H1 (cell line): ENCODE measurements around the gene PDIA5. TPM values are rescaled to one million over a fixed set of nuclear protein-coding genes. Genes with fewer than 3 reads are reported as not detected.

Source experiments
- CTCF ChIA-PET: fragments of 300-600 bp; sonication (Branson Sonifier 250); formaldehyde crosslinking; loops from one replicate; lab custom pipeline; 2021; ENCODE audit not compliant: partially characterized antibody; lab: Charles Lee
- POLR2A ChIA-PET: fragments of 300-600 bp; sonication (Branson Sonifier 250); formaldehyde crosslinking; loops from one replicate; lab custom pipeline; 2021; ENCODE audit warnings: inconsistent platforms; ENCODE audit not compliant: partially characterized antibody; lab: Charles Lee
- DNase-seq, 2 experiments: peaks; one replicate each; pipeline versions ENCODE4 v3.0.0 to v3.0.0-alpha.2; 2010 to 2022; ENCODE audit warnings: low spot score in 2 of 2, low read depth in 1 of 2, mixed read lengths in 1 of 2
- FAIRE-seq: peaks from 2 replicates; lab custom pipeline; 2011; peaks lifted over from hg19 to GRCh38; lab: Jason Lieb, UNC
- H2AFZ ChIP-seq: 2 replicates; pipeline ENCODE4 v1.8.1; 2012; ENCODE audit warnings: low read length, inconsistent platforms
- H2AK5ac ChIP-seq: 2 replicates; pipeline ENCODE4 v1.6.1; 2013; ENCODE audit warnings: low read depth, low read length
- H2BK120ac ChIP-seq: replicated peaks from 2 replicates; pipeline ENCODE3; 2013; ENCODE audit warnings: low read depth, low read length, inconsistent platforms
- H2BK12ac ChIP-seq: 2 replicates; pipeline ENCODE4 v1.6.1; 2013; ENCODE audit warnings: low read depth, low read length
- H2BK15ac ChIP-seq: 2 replicates; pipeline ENCODE4 v1.6.1; 2013; ENCODE audit warnings: low read length
- H2BK20ac ChIP-seq: 2 replicates; pipeline ENCODE4 v1.6.1; 2013; ENCODE audit warnings: low read length
- H2BK5ac ChIP-seq: 2 replicates; pipeline ENCODE4 v1.6.1; 2013; ENCODE audit warnings: low read depth, low read length
- H3K14ac ChIP-seq: 2 replicates; pipeline ENCODE4 v1.6.1; 2013; ENCODE audit warnings: inconsistent platforms; ENCODE audit not compliant: insufficient read length
- H3K18ac ChIP-seq: 2 replicates; pipeline ENCODE4 v1.6.1; 2013; ENCODE audit warnings: low read length; ENCODE audit errors: extremely low read depth
- H3K23ac ChIP-seq: 2 replicates; pipeline ENCODE4 v1.6.1; 2013; ENCODE audit warnings: inconsistent platforms; ENCODE audit not compliant: insufficient read length
- H3K23me2 ChIP-seq: 2 replicates; pipeline ENCODE4 v1.6.1; 2013; ENCODE audit warnings: low read depth, low read length
- H3K27ac ChIP-seq: 2 replicates; pipeline ENCODE4 v1.6.1; 2011; ENCODE audit warnings: low read depth, low read length, inconsistent platforms
- H3K27me3 ChIP-seq, 4 experiments: replicated peaks in 1 of 4; 1 replicate in 1 of 4; 2 replicates in 3 of 4; pipeline versions ENCODE4 v1.6.1 to v1.8.1; 2011 to 2013; ENCODE audit warnings: low read length in 3 of 4, mild to moderate bottlenecking in 3 of 4, inconsistent platforms in 2 of 4, mixed read lengths in 2 of 4, moderate library complexity in 1 of 4; ENCODE audit not compliant: control insufficient read depth in 3 of 4, insufficient read depth in 3 of 4; ENCODE audit errors: extremely low read depth in 1 of 4
- H3K36me3 ChIP-seq, 4 experiments: 2 replicates each; pipeline versions ENCODE4 v1.6.1 to v1.8.1; 2011 to 2013; ENCODE audit warnings: mild to moderate bottlenecking in 4 of 4, low read length in 3 of 4, moderate library complexity in 2 of 4, control low read depth in 1 of 4, inconsistent platforms in 1 of 4; ENCODE audit not compliant: insufficient read depth in 4 of 4, control insufficient read depth in 2 of 4
- H3K4ac ChIP-seq: replicated peaks from 2 replicates; pipeline ENCODE3; 2013; ENCODE audit warnings: low read length, low read depth, mixed read lengths, inconsistent platforms; ENCODE audit not compliant: insufficient read length
- H3K4me1 ChIP-seq, 4 experiments: replicated peaks in 1 of 4; 1 replicate in 1 of 4; 2 replicates in 3 of 4; pipeline versions ENCODE4 v1.6.1 to v1.8.1; 2011 to 2013; ENCODE audit warnings: low read length in 3 of 4, inconsistent platforms in 2 of 4, mixed read lengths in 1 of 4; ENCODE audit not compliant: insufficient read depth in 4 of 4, control insufficient read depth in 3 of 4
- H3K4me2 ChIP-seq, 2 experiments: 2 replicates each; pipeline versions ENCODE4 v1.6.1 to v1.8.1; 2011 to 2013; ENCODE audit warnings: low read depth in 2 of 2, low read length in 2 of 2, control low read depth in 1 of 2, inconsistent platforms in 1 of 2, mild to moderate bottlenecking in 1 of 2; ENCODE audit not compliant: insufficient read depth in 1 of 2
- H3K4me3 ChIP-seq, 4 experiments: fragments of 200-600, 300-600 bp in 1 of 4; sonication (generic), shearing (Covaris generic), sonication (Bioruptor Twin) in 1 of 4; 2 replicates each; pipeline versions ENCODE4 v1.5.1 to v1.8.1; 2011 to 2016; ENCODE audit warnings: low read length in 4 of 4, low read depth in 3 of 4, control low read depth in 2 of 4, inconsistent platforms in 2 of 4, mild to moderate bottlenecking in 2 of 4, mixed read lengths in 1 of 4, moderate library complexity in 1 of 4; ENCODE audit not compliant: insufficient read depth in 2 of 4; ENCODE audit errors: extremely low read depth in 1 of 4
- H3K56ac ChIP-seq: replicated peaks from 2 replicates; pipeline ENCODE3; 2013; ENCODE audit warnings: low read depth, mild to moderate bottlenecking, mixed read lengths, low read length, inconsistent platforms; ENCODE audit not compliant: insufficient read length
- H3K79me1 ChIP-seq: 2 replicates; pipeline ENCODE4 v1.6.1; 2013; ENCODE audit warnings: low read depth, low read length, control low read depth
- H3K79me2 ChIP-seq, 2 experiments: 2 replicates each; pipeline versions ENCODE4 v1.6.1 to v1.8.1; 2012 to 2013; ENCODE audit warnings: low read length in 2 of 2, mild to moderate bottlenecking in 2 of 2, inconsistent platforms in 1 of 2; ENCODE audit not compliant: insufficient read depth in 2 of 2, control insufficient read depth in 1 of 2
- H3K9ac ChIP-seq, 4 experiments: replicated peaks in 1 of 4; 1 replicate in 1 of 4; 2 replicates in 3 of 4; pipeline versions ENCODE4 v1.6.1 to v1.8.1; 2011 to 2013; ENCODE audit warnings: low read depth in 3 of 4, low read length in 3 of 4, control low read depth in 2 of 4, mild to moderate bottlenecking in 2 of 4, moderate library complexity in 2 of 4, inconsistent platforms in 1 of 4; ENCODE audit errors: extremely low read depth in 1 of 4
- H3K9me3 ChIP-seq, 2 experiments: 2 replicates each; pipeline versions ENCODE4 v1.6.1 to v1.8.1; 2012 to 2013; ENCODE audit warnings: mild to moderate bottlenecking in 2 of 2, moderate library complexity in 2 of 2, control low read depth in 1 of 2, inconsistent platforms in 1 of 2, low read depth in 1 of 2, low read length in 1 of 2, mixed read lengths in 1 of 2; ENCODE audit not compliant: insufficient read depth in 2 of 2
- H4K20me1 ChIP-seq, 2 experiments: replicated peaks in 1 of 2; 2 replicates each; pipeline versions ENCODE3 to v1.8.1; 2011 to 2013; ENCODE audit warnings: inconsistent platforms in 2 of 2, low read length in 2 of 2, mild to moderate bottlenecking in 1 of 2; ENCODE audit not compliant: insufficient read depth in 2 of 2, control insufficient read depth in 1 of 2
- H4K5ac ChIP-seq: 2 replicates; pipeline ENCODE4 v1.6.1; 2013; ENCODE audit warnings: low read length, low read depth, mixed read lengths, inconsistent platforms; ENCODE audit not compliant: insufficient read length
- H4K8ac ChIP-seq: 2 replicates; pipeline ENCODE4 v1.8.0; 2013; ENCODE audit warnings: mild to moderate bottlenecking, moderate library complexity, low read length, inconsistent platforms; ENCODE audit not compliant: insufficient read depth; ENCODE audit errors: extremely low read depth
- H4K91ac ChIP-seq: replicated peaks from 2 replicates; pipeline ENCODE3; 2013; ENCODE audit warnings: low read length, mixed read lengths, inconsistent platforms; ENCODE audit not compliant: insufficient read length
- ASH2L ChIP-seq: fragments of 200-600, 300-600 bp; sonication (generic); IDR thresholded peaks from one replicate; pipeline ENCODE4 v1.7.1; 2017; ENCODE audit warnings: low read length
- ATF3 ChIP-seq: IDR thresholded peaks from 2 replicates; pipeline ENCODE4 v1.6.1; 2011; ENCODE audit warnings: low read depth, mild to moderate bottlenecking, low read length; ENCODE audit not compliant: insufficient read depth
- BRCA1 ChIP-seq: IDR thresholded peaks from 2 replicates; pipeline ENCODE4 v1.6.1; 2012; ENCODE audit warnings: low read depth, low read length, improper control_type of control experiment
- GTF2F1 ChIP-seq: IDR thresholded peaks from 2 replicates; pipeline ENCODE4 v1.6.1; 2012; ENCODE audit warnings: low read depth, low read length, improper control_type of control experiment, borderline replicate concordance
- MAFK ChIP-seq: IDR thresholded peaks from 2 replicates; pipeline ENCODE4 v1.6.1; 2012; ENCODE audit warnings: low read depth, mild to moderate bottlenecking, improper control_type of control experiment, low read length
- NANOG ChIP-seq: IDR thresholded peaks from 2 replicates; pipeline ENCODE4 v1.6.1; 2011; ENCODE audit warnings: low read length, low read depth, mild to moderate bottlenecking, inconsistent platforms; ENCODE audit not compliant: insufficient read depth, poor library complexity, severe bottlenecking
- POLR2AphosphoS5 ChIP-seq: IDR thresholded peaks from 2 replicates; pipeline ENCODE4 v1.6.1; 2011; ENCODE audit warnings: low read depth, low read length
- SIN3A ChIP-seq, 2 experiments: IDR thresholded peaks in 1 of 2; conservative IDR thresholded peaks in 1 of 2; 2 replicates each; pipeline ENCODE4 v1.6.1; 2011 to 2012; ENCODE audit warnings: low read length in 2 of 2, improper control_type of control experiment in 1 of 2, low read depth in 1 of 2, mild to moderate bottlenecking in 1 of 2
- SIX5 ChIP-seq: IDR thresholded peaks from 2 replicates; pipeline ENCODE4 v1.6.1; 2011; ENCODE audit warnings: mild to moderate bottlenecking, low read depth, low read length
- SP2 ChIP-seq: IDR thresholded peaks from 2 replicates; pipeline ENCODE4 v1.6.1; 2012; ENCODE audit warnings: mild to moderate bottlenecking, low read length, inconsistent platforms
- WGBS, 2 experiments: shearing (Covaris generic) in 1 of 2; methylation state at CpG; one replicate each; pipeline versions ENCODE4 v1.1.6 to v1.1.7; 2013 to 2015; ENCODE audit warnings: low lambda C conversion rate in 2 of 2, mixed read lengths in 2 of 2, inconsistent platforms in 1 of 2, low coverage in 1 of 2, missing lambda C conversion rate in 1 of 2; ENCODE audit not compliant: insufficient replicate concordance in 2 of 2, insufficient coverage in 1 of 2, insufficient read length in 1 of 2; ENCODE audit errors: extremely low coverage in 1 of 2, missing lambda C conversion rate in 1 of 2; 5-methylcytosine and 5-hydroxymethylcytosine counted together
- polyA plus RNA-seq, 7 experiments: library from polyadenylated mRNA; depleted of rRNA in 3 of 7; stranded (reverse) in 5 of 7; unstranded in 2 of 7; fragments of >200 nt in 5 of 7; fragments of 200-250 nt in 2 of 7; gene quantifications; 1 replicate in 5 of 7; 2 replicates in 1 of 7; 4 replicates in 1 of 7; pipeline versions ENCODE4 v1.2.1 to v1.2.3, GENCODE V29; 2011 to 2013; ENCODE audit warnings: missing spikeins in 2 of 7, mixed read lengths in 2 of 7
- total RNA-seq: library from RNA; stranded (reverse); fragmentation: NEBNext Ultra II Directional; extraction: Animal tissue kit (Norgen Biotek cat#: 25700); gene quantifications from 2 replicates; pipeline ENCODE4 v1.2.1, GENCODE V29; 2021

The PDIA5 gene
- total and polyA plus RNA-seq, 2 of the 8 experiments (the other 6 are each of a cell fraction or from before 2014, with no cell fraction given), result 18.2 to 32.8 TPM

GRCh38 chr3:123111640-123112039, 44.8 kb downstream of the PDIA5 start:
- ChIA-PET POLR2A (interaction anchor here (0.9 kb wide), 1 partner anchor 46 kb away, joined by 4 read pairs; no protein-coding TSS in a partner anchor), CTCF (interaction anchor here (0.7 to 2.5 kb wide), 7 partner anchors 9 to 163 kb away, joined by 3 to 10 read pairs (median 4); no protein-coding TSS in a partner anchor)
- Histone ChIP-seq H3K4me2 (no peak overlapping the region), H2AFZ (no peak overlapping the region), H2BK12ac (no peak overlapping the region), H2BK20ac (no peak overlapping the region), H2BK120ac (no peak overlapping the region), H4K20me1 (peaks cover 0 to 5% of the 10 kb centered on the region in 2 experiments), H3K4me3 (no peak overlapping the region), H3K9ac (no peak overlapping the region), H3K79me2 (no peaks in the 10 kb centered on the region), H3K9me3 (no peaks in the 10 kb centered on the region), H3K36me3 (peaks cover under 1 to 12% (median 5%) of the 10 kb centered on the region in 4 experiments; a peak in 5 of 8 replicates), H4K8ac (no peak overlapping the region)
- FAIRE-seq, result no peak
- 88% methylated on average over 6 of the region's 6 CpGs; no CpG with 5 or more reads in 1 of the 2 experiments for WGBS, 2 experiments
- TF ChIP-seq SP2 (no peak), SIX5 (no peak), BRCA1 (no peak), MAFK (no peak), ASH2L (no peak), ATF3 (no peak), GTF2F1 (no peak), NANOG (no peak), SIN3A (conservative IDR thresholded peaks at IDR 0.05 in 1 of 2, IDR thresholded peaks at IDR 0.05 in 1 of 2; ENCODE audit: low read depth in 1 of 2, low read length in 2 of 2) (no peak), POLR2AphosphoS5 (no peak)
- TF ChIP-seq, all 59 proteins: peak for 0
- Histone ChIP-seq H3K14ac (no peak overlapping the region), H3K23ac (no peak overlapping the region), H3K27ac (no peak overlapping the region), H2BK15ac (no peak overlapping the region), H4K5ac (no peak overlapping the region), H3K27me3 (no peaks in the 10 kb centered on the region), H3K79me1 (no peaks in the 10 kb centered on the region), H2BK5ac (no peak overlapping the region), H3K56ac (no peak overlapping the region), H3K18ac (no peak overlapping the region), H3K4me1 (peaks cover 0 to 3% (median 0%) of the 10 kb centered on the region in 4 experiments; a peak in 3 of 7 replicates), H4K91ac (no peak overlapping the region), H3K23me2 (no peaks in the 10 kb centered on the region), H3K4ac (no peak overlapping the region), H2AK5ac (no peak overlapping the region)
- DNase-seq, result no peak
